ENCODE data around the gene RND3. TPM values are rescaled to one million over a fixed set of nuclear protein-coding genes. Genes with fewer than 3 reads are reported as not detected.

The RND3 gene
- total RNA-seq, 2 experiments from 2014 or later = not detected

- intact Hi-C loops (cut with micrococcal nuclease) = no loop called here
- Mint-ChIP-seq H3K4me1 (ENCODE audit: low read depth) (no peaks in the 10 kb centered on the region), H3K27me3 (no peaks in the 10 kb centered on the region), H3K36me3 (no peaks in the 10 kb centered on the region), H3K4me3 (no peak overlapping the region), H3K9me3 (no peaks in the 10 kb centered on the region), H3K27ac (no peak overlapping the region)
- no peak for DNase-seq
- ChIA-PET POLR2A (no interaction called here), CTCF (no interaction called here)
Measured at GRCh38 chr2:150517951-150518680, 30.6 kb upstream of the RND3 start.

GRCh38 chr2:150513647-150514046 lies 26.2 kb upstream of the RND3 start:
- no peaks in the 10 kb centered on the region for H3K9me3 Mint-ChIP-seq
- POLR2A ChIA-PET = no interaction called here
- H3K4me3 Mint-ChIP-seq = no peak overlapping the region
- CTCF ChIA-PET = no interaction called here
- intact Hi-C loops (cut with micrococcal nuclease) = no loop called here
- DNase-seq = no peak
- H3K27ac Mint-ChIP-seq = no peak overlapping the region
- H3K27me3 Mint-ChIP-seq = no peaks in the 10 kb centered on the region
- H3K4me1 Mint-ChIP-seq (ENCODE audit: low read depth) = no peaks in the 10 kb centered on the region
- no peaks in the 10 kb centered on the region for H3K36me3 Mint-ChIP-seq

- ChIA-PET CTCF (no interaction called here), POLR2A (no interaction called here)
- Mint-ChIP-seq H3K9me3 (no peaks in the 10 kb centered on the region), H3K4me3 (no peak overlapping the region), H3K4me1 (ENCODE audit: low read depth) (no peaks in the 10 kb centered on the region), H3K36me3 (no peaks in the 10 kb centered on the region), H3K27me3 (no peaks in the 10 kb centered on the region), H3K27ac (no peak overlapping the region)
- DNase-seq = no peak
- intact Hi-C loops (cut with micrococcal nuclease) = no loop called here
Measured at GRCh38 chr2:150508497-150509137, 21.1 kb upstream of the RND3 start.

GRCh38 chr2:150507071-150507470 lies 19.6 kb upstream of the RND3 start:
- H3K36me3 Mint-ChIP-seq = no peaks in the 10 kb centered on the region
- H3K4me3 Mint-ChIP-seq = no peak overlapping the region
- H3K4me1 Mint-ChIP-seq (ENCODE audit: low read depth) = no peaks in the 10 kb centered on the region
- H3K9me3 Mint-ChIP-seq = no peaks in the 10 kb centered on the region
- POLR2A ChIA-PET = no interaction called here
- DNase-seq = no peak
- CTCF ChIA-PET = no interaction called here
- no peak overlapping the region for H3K27ac Mint-ChIP-seq
- intact Hi-C loops (cut with micrococcal nuclease) = no loop called here
- no peaks in the 10 kb centered on the region for H3K27me3 Mint-ChIP-seq

- no peaks in the 10 kb centered on the region for H3K36me3 Mint-ChIP-seq
- H3K27ac Mint-ChIP-seq = no peak overlapping the region
- ChIA-PET CTCF (no interaction called here), POLR2A (no interaction called here)
- H3K4me3 Mint-ChIP-seq = no peak overlapping the region
- H3K4me1 Mint-ChIP-seq (ENCODE audit: low read depth) = no peaks in the 10 kb centered on the region
- DNase-seq = no peak
- intact Hi-C loops (cut with micrococcal nuclease) = no loop called here
- no peaks in the 10 kb centered on the region for H3K9me3 Mint-ChIP-seq
- no peaks in the 10 kb centered on the region for H3K27me3 Mint-ChIP-seq
Measured at GRCh38 chr2:150505178-150505577, 17.7 kb upstream of the RND3 start.

GRCh38 chr2:150495993-150496627 lies 8.6 kb upstream of the RND3 start:
- ChIA-PET POLR2A (no interaction called here), CTCF (no interaction called here)
- no peak for DNase-seq
- Mint-ChIP-seq H3K27ac (no peak overlapping the region), H3K36me3 (no peaks in the 10 kb centered on the region), H3K27me3 (no peaks in the 10 kb centered on the region), H3K9me3 (no peaks in the 10 kb centered on the region), H3K4me3 (no peak overlapping the region), H3K4me1 (ENCODE audit: low read depth) (no peaks in the 10 kb centered on the region)
- intact Hi-C loops (cut with micrococcal nuclease) = no loop called here

- Mint-ChIP-seq H3K27ac (no peak overlapping the region), H3K9me3 (no peaks in the 10 kb centered on the region), H3K4me3 (no peak overlapping the region), H3K4me1 (ENCODE audit: low read depth) (no peaks in the 10 kb centered on the region), H3K36me3 (no peaks in the 10 kb centered on the region), H3K27me3 (peaks cover 1% of the 10 kb centered on the region)
- POLR2A ChIA-PET = no interaction called here
- CTCF ChIA-PET = no interaction called here
- DNase-seq = no peak
- intact Hi-C loops (cut with micrococcal nuclease) = no loop called here
Measured at GRCh38 chr2:150495001-150495400, 7.5 kb upstream of the RND3 start.

- intact Hi-C loops (cut with micrococcal nuclease) = no loop called here
- no peaks in the 10 kb centered on the region for H3K4me1 Mint-ChIP-seq (ENCODE audit: low read depth)
Measured at GRCh38 chr2:150494234-150494945, 6.9 kb upstream of the RND3 start.

GRCh38 chr2:150491943-150492342 lies 4.5 kb upstream of the RND3 start:
- Mint-ChIP-seq H3K4me1 (ENCODE audit: low read depth) (peaks cover 3% of the 10 kb centered on the region), H3K4me3 (no peak overlapping the region), H3K27ac (no peak overlapping the region), H3K9me3 (no peaks in the 10 kb centered on the region), H3K36me3 (no peaks in the 10 kb centered on the region), H3K27me3 (peaks cover 18% of the 10 kb centered on the region)
- ChIA-PET CTCF (no interaction called here), POLR2A (no interaction called here)
- no peak for DNase-seq
- intact Hi-C loops (cut with micrococcal nuclease) = no loop called here

More at GRCh38 chr2:150494234-150494945, 6.9 kb upstream of the RND3 start:
- no peaks in the 10 kb centered on the region for H3K36me3 Mint-ChIP-seq
- no peak overlapping the region for H3K4me3 Mint-ChIP-seq
- no peaks in the 10 kb centered on the region for H3K9me3 Mint-ChIP-seq
- ChIA-PET POLR2A (no interaction called here), CTCF (no interaction called here)
- peaks cover 6% of the 10 kb centered on the region for H3K27me3 Mint-ChIP-seq
- no peak for DNase-seq
- H3K27ac Mint-ChIP-seq = no peak overlapping the region

GRCh38 chr2:150491430-150491829 lies 4.0 kb upstream of the RND3 start:
- POLR2A ChIA-PET = no interaction called here
- peaks cover 23% of the 10 kb centered on the region for H3K27me3 Mint-ChIP-seq
- peaks cover 2% of the 10 kb centered on the region for H3K36me3 Mint-ChIP-seq
- intact Hi-C loops (cut with micrococcal nuclease) = no loop called here
- no peak overlapping the region for H3K4me3 Mint-ChIP-seq
- H3K9me3 Mint-ChIP-seq = no peaks in the 10 kb centered on the region
- no peak for DNase-seq
- H3K4me1 Mint-ChIP-seq (ENCODE audit: low read depth) = peaks cover 8% of the 10 kb centered on the region
- no peak overlapping the region for H3K27ac Mint-ChIP-seq
- CTCF ChIA-PET = no interaction called here

GRCh38 chr2:150490466-150490865 lies 3.0 kb upstream of the RND3 start:
- no peak for DNase-seq
- intact Hi-C loops (cut with micrococcal nuclease) = no loop called here
- ChIA-PET POLR2A (no interaction called here), CTCF (no interaction called here)
- H3K4me1 Mint-ChIP-seq (ENCODE audit: low read depth) = peaks cover 10% of the 10 kb centered on the region
- H3K4me3 Mint-ChIP-seq = no peak overlapping the region
- H3K27ac Mint-ChIP-seq = no peak overlapping the region
- peaks cover 3% of the 10 kb centered on the region for H3K36me3 Mint-ChIP-seq
- H3K9me3 Mint-ChIP-seq = no peaks in the 10 kb centered on the region
- peaks cover 32% of the 10 kb centered on the region for H3K27me3 Mint-ChIP-seq

GRCh38 chr2:150486539-150487484 lies 655 bp downstream of the RND3 start:
- Mint-ChIP-seq H3K4me3 (no peak overlapping the region), H3K9me3 (no peaks in the 10 kb centered on the region), H3K36me3 (peaks cover 3% of the 10 kb centered on the region), H3K4me1 (ENCODE audit: low read depth) (peaks cover 10% of the 10 kb centered on the region), H3K27me3 (peaks cover 55% of the 10 kb centered on the region), H3K27ac (no peak overlapping the region)
- ChIA-PET POLR2A (no interaction called here), CTCF (no interaction called here)
- intact Hi-C loops (cut with micrococcal nuclease) = loop anchor here (1.0 to 5.0 kb wide), 2 partner anchors 750 to 890 kb away; no protein-coding TSS in a partner anchor
- DNase-seq = no peak
